Neural cell (in vitro differentiated cells): Measurements from ENCODE around the gene B4GALNT4. TPM values are rescaled to one million over a fixed set of nuclear protein-coding genes. Genes with fewer than 3 reads are reported as not detected.

Experiments used
- H2AFZ ChIP-seq: fragments of 200-600, 300-800 bp; sonication (generic), shearing (Covaris generic); 2 replicates; pipeline ENCODE4 v1.6.0; 2014; ENCODE audit warnings: low read depth, mild to moderate bottlenecking, antibody characterized with exemption, low read length, moderate library complexity
- H3F3A ChIP-seq: fragments of 200-600 bp; shearing (Covaris generic); 2 replicates; pipeline ENCODE4 v1.6.1; 2016; ENCODE audit warnings: mild to moderate bottlenecking, moderate library complexity, mixed read lengths, antibody characterized with exemption, low read length; ENCODE audit not compliant: insufficient read depth, poor library complexity, severe bottlenecking
- H3K27ac ChIP-seq: fragments of 200-600, 300-800 bp; sonication (generic), shearing (Covaris generic); 2 replicates; pipeline ENCODE4 v1.5.1; 2014; ENCODE audit warnings: mild to moderate bottlenecking, low read length, moderate library complexity
- H3K27me3 ChIP-seq: fragments of 300-800, 200-600 bp; sonication (generic), shearing (Covaris generic); 2 replicates; pipeline ENCODE4 v1.6.0; 2014; ENCODE audit warnings: mild to moderate bottlenecking, low read depth, low read length, moderate library complexity; ENCODE audit not compliant: insufficient read depth
- H3K36me3 ChIP-seq: fragments of 300-800, 200-600 bp; sonication (generic), shearing (Covaris generic); 2 replicates; pipeline ENCODE4 v1.5.1; 2014; ENCODE audit warnings: mild to moderate bottlenecking, antibody characterized with exemption, low read length, moderate library complexity; ENCODE audit not compliant: insufficient read depth
- H3K4me2 ChIP-seq: fragments of 300-800, 200-600 bp; sonication (generic), shearing (Covaris generic); 2 replicates; pipeline ENCODE4 v1.6.0; 2014; ENCODE audit warnings: mild to moderate bottlenecking, low read length
- H3K4me3 ChIP-seq: fragments of 300-800, 200-600 bp; sonication (generic), shearing (Covaris generic); 2 replicates; pipeline ENCODE4 v1.5.1; 2014; ENCODE audit warnings: mild to moderate bottlenecking, low read length, moderate library complexity
- H3K79me2 ChIP-seq: fragments of 200-600 bp; shearing (Covaris generic); replicated peaks from 2 replicates; pipeline ENCODE4 v1.6.0; 2014; ENCODE audit warnings: mild to moderate bottlenecking, low read length, moderate library complexity; ENCODE audit not compliant: insufficient read depth
- H3K9ac ChIP-seq: fragments of 300-800, 200-600 bp; sonication (generic), shearing (Covaris generic); 2 replicates; pipeline ENCODE4 v1.6.1; 2016; ENCODE audit warnings: mild to moderate bottlenecking, low read length, mixed read lengths
- H3K9me2 ChIP-seq: fragments of 200-600 bp; shearing (Covaris generic); 2 replicates; pipeline ENCODE4 v1.6.1; 2016; ENCODE audit warnings: mild to moderate bottlenecking, low read length, mixed read lengths; ENCODE audit not compliant: insufficient read depth
- H3K9me3 ChIP-seq: fragments of 200-600, 300-800 bp; sonication (generic), shearing (Covaris generic); 2 replicates; pipeline ENCODE4 v1.6.1; 2016; ENCODE audit warnings: mild to moderate bottlenecking, mixed run types, low read length, moderate library complexity, mixed read lengths
- H4K20me1 ChIP-seq: fragments of 200-600 bp; shearing (Covaris generic); 2 replicates; pipeline ENCODE4 v1.6.1; 2016; ENCODE audit warnings: mild to moderate bottlenecking, mixed run types; ENCODE audit not compliant: insufficient read depth
- EP300 ChIP-seq: fragments of 450-650 bp; conservative IDR thresholded peaks from 2 replicates; pipeline ENCODE4 v1.6.1; 2014; ENCODE audit warnings: antibody characterized with exemption, mild to moderate bottlenecking, moderate library complexity; ENCODE audit not compliant: poor library complexity, severe bottlenecking
- EZH2 ChIP-seq: fragments of 200-600, 300-800 bp; shearing (Covaris generic), sonication (generic); IDR thresholded peaks from 2 replicates; pipeline ENCODE4 v1.6.1; 2014; ENCODE audit warnings: antibody characterized with exemption, low read length, borderline replicate concordance, mild to moderate bottlenecking; ENCODE audit not compliant: insufficient read depth, poor library complexity, severe bottlenecking
- MXI1 ChIP-seq: fragments of 450-650 bp; conservative IDR thresholded peaks from 2 replicates; pipeline ENCODE4 v1.6.1; 2014; ENCODE audit warnings: antibody characterized with exemption, mild to moderate bottlenecking; ENCODE audit not compliant: poor library complexity, severe bottlenecking
- POLR2AphosphoS5 ChIP-seq: IDR thresholded peaks from 2 replicates; pipeline ENCODE4 v1.6.1; 2012
- RAD21 ChIP-seq: fragments of 450-650 bp; conservative IDR thresholded peaks from 2 replicates; pipeline ENCODE4 v1.6.1; 2014; ENCODE audit warnings: antibody characterized with exemption, mild to moderate bottlenecking, moderate library complexity
- SMC3 ChIP-seq: fragments of 450-650 bp; conservative IDR thresholded peaks from 2 replicates; pipeline ENCODE4 v1.6.1; 2014; ENCODE audit warnings: antibody characterized with exemption, mild to moderate bottlenecking, moderate library complexity; ENCODE audit not compliant: poor library complexity
- TAF1 ChIP-seq: IDR thresholded peaks from 2 replicates; pipeline ENCODE4 v1.6.1; 2012; ENCODE audit warnings: low read depth
- polyA plus RNA-seq: library from polyadenylated mRNA; depleted of rRNA; stranded (reverse); fragments of >200 nt; gene quantifications from 2 replicates; pipeline ENCODE4 v1.2.3, GENCODE V29; 2014
- TF ChIP-seq, protein P1 (sequence below): IDR thresholded peaks from 2 replicates; pipeline ENCODE4 v1.6.1; 2012; ENCODE audit warnings: borderline replicate concordance
- TF ChIP-seq, protein P2 (sequence below): fragments of 450-650 bp; IDR thresholded peaks from 2 replicates; pipeline ENCODE4 v1.5.1; 2014; ENCODE audit warnings: antibody characterized with exemption, mild to moderate bottlenecking, moderate library complexity; ENCODE audit not compliant: poor library complexity, severe bottlenecking

The B4GALNT4 gene
- polyA plus RNA-seq, 1 donor from 2014 or later: 440 TPM

DNA sequence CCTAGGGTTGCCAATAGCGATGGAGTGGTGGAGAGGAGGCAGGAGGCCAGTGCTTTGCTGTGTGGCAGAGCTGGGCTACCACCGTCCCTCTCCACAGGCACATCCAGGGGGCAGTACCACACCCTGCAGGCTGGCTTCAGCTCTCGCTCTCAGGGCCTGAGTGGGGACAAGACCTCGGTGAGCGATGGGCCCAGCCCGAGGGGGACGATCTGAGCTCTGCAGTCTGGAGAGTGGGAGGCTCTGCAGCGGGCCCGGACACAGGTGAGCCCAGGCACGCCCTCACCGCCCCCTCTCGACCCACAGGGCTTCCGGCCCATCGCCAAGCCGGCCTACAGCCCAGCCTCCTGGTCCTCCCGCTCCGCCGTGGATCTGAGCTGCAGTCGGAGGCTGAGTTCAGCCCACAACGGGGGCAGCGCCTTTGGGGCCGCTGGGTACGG, 27.2 kb downstream of the B4GALNT4 start:
- H4K20me1 ChIP-seq: no peaks in the 10 kb centered on the region
- no peak overlapping the region for H2AFZ ChIP-seq
- no peak overlapping the region for H3K9ac ChIP-seq
- no peaks in the 10 kb centered on the region for H3F3A ChIP-seq
- no peaks in the 10 kb centered on the region for H3K9me2 ChIP-seq
- no peaks in the 10 kb centered on the region for H3K9me3 ChIP-seq
- H3K27me3 ChIP-seq: no peaks in the 10 kb centered on the region
- no peak for TF ChIP-seq SMC3
- no peak for TF ChIP-seq POLR2AphosphoS5
- TF ChIP-seq EP300: no peak
- no peak for TF ChIP-seq TAF1
- TF ChIP-seq EZH2: no peak
- TF ChIP-seq RAD21: no peak
- TF ChIP-seq, protein P1, sequence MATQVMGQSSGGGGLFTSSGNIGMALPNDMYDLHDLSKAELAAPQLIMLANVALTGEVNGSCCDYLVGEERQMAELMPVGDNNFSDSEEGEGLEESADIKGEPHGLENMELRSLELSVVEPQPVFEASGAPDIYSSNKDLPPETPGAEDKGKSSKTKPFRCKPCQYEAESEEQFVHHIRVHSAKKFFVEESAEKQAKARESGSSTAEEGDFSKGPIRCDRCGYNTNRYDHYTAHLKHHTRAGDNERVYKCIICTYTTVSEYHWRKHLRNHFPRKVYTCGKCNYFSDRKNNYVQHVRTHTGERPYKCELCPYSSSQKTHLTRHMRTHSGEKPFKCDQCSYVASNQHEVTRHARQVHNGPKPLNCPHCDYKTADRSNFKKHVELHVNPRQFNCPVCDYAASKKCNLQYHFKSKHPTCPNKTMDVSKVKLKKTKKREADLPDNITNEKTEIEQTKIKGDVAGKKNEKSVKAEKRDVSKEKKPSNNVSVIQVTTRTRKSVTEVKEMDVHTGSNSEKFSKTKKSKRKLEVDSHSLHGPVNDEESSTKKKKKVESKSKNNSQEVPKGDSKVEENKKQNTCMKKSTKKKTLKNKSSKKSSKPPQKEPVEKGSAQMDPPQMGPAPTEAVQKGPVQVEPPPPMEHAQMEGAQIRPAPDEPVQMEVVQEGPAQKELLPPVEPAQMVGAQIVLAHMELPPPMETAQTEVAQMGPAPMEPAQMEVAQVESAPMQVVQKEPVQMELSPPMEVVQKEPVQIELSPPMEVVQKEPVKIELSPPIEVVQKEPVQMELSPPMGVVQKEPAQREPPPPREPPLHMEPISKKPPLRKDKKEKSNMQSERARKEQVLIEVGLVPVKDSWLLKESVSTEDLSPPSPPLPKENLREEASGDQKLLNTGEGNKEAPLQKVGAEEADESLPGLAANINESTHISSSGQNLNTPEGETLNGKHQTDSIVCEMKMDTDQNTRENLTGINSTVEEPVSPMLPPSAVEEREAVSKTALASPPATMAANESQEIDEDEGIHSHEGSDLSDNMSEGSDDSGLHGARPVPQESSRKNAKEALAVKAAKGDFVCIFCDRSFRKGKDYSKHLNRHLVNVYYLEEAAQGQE: no peak
- TF ChIP-seq MXI1: no peak
- TF ChIP-seq, protein P2, sequence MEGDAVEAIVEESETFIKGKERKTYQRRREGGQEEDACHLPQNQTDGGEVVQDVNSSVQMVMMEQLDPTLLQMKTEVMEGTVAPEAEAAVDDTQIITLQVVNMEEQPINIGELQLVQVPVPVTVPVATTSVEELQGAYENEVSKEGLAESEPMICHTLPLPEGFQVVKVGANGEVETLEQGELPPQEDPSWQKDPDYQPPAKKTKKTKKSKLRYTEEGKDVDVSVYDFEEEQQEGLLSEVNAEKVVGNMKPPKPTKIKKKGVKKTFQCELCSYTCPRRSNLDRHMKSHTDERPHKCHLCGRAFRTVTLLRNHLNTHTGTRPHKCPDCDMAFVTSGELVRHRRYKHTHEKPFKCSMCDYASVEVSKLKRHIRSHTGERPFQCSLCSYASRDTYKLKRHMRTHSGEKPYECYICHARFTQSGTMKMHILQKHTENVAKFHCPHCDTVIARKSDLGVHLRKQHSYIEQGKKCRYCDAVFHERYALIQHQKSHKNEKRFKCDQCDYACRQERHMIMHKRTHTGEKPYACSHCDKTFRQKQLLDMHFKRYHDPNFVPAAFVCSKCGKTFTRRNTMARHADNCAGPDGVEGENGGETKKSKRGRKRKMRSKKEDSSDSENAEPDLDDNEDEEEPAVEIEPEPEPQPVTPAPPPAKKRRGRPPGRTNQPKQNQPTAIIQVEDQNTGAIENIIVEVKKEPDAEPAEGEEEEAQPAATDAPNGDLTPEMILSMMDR: no peak
- H3K36me3 ChIP-seq: no peaks in the 10 kb centered on the region
- no peaks in the 10 kb centered on the region for H3K79me2 ChIP-seq
- H3K27ac ChIP-seq: no peak overlapping the region
- no peak overlapping the region for H3K4me3 ChIP-seq
- H3K4me2 ChIP-seq: no peak overlapping the region

DNA sequence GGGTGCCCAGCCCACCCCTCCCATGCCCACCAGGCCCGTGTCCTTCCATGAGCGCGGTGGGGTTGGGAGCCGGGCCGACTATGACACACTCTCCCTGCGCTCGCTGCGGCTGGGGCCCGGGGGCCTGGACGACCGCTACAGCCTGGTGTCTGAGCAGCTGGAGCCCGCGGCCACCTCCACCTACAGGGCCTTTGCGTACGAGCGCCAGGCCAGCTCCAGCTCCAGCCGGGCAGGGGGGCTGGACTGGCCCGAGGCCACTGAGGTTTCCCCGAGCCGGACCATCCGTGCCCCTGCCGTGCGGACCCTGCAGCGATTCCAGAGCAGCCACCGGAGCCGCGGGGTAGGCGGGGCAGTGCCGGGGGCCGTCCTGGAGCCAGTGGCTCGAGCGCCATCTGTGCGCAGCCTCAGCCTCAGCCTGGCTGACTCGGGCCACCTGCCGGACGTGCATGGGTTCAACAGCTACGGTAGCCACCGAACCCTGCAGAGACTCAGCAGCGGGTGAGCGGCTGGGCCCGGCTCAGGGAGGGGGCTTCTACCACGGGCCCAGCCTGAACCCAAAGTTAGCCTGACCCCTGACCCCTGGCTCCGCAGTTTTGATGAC, 27.7 kb downstream of the B4GALNT4 start:
- H4K20me1 ChIP-seq: no peaks in the 10 kb centered on the region
- H3K9me2 ChIP-seq: no peaks in the 10 kb centered on the region
- no peak overlapping the region for H3K4me2 ChIP-seq
- H3K9me3 ChIP-seq: no peaks in the 10 kb centered on the region
- H2AFZ ChIP-seq: no peak overlapping the region
- no peaks in the 10 kb centered on the region for H3K79me2 ChIP-seq
- H3K4me3 ChIP-seq: no peak overlapping the region
- no peaks in the 10 kb centered on the region for H3K36me3 ChIP-seq
- H3K27me3 ChIP-seq: no peaks in the 10 kb centered on the region
- H3K9ac ChIP-seq: no peak overlapping the region
- no peaks in the 10 kb centered on the region for H3F3A ChIP-seq
- TF ChIP-seq SMC3 (no peak), EP300 (no peak), POLR2AphosphoS5 (no peak), EZH2 (no peak), TAF1 (no peak), MXI1 (no peak), RAD21 (no peak)
- TF ChIP-seq, protein P2: no peak
- TF ChIP-seq, protein P1: no peak
- no peak overlapping the region for H3K27ac ChIP-seq
